ENCODE results near the gene SOCS7. TPM values are rescaled to one million over a fixed set of nuclear protein-coding genes. Genes with fewer than 3 reads are reported as not detected.

SOCS7 gene
- total RNA-seq, 1 experiment from 2014 or later: 83.6 TPM

DNA sequence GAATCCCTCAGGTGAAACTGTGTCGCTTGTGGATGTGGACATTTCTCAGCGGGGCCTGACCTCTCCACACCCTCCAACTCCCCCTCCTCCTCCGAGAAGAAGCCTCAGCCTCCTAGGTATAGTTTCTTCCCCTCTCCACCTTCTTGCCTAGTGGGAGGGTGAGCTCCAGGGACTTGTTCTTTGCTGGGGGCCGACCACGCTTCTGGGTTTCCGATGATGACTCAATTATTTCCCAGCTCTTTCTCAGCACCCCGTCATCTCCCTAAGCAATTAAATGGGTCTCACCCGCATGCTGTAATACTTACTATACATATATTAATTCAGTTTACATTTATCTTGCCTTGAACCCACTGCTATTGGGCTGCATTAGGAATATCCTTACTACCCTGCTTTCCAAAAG, 13.1 kb downstream of the SOCS7 start:
- Mint-ChIP-seq H3K27ac (ENCODE audit: unreplicated experiment) (no peak overlapping the region), H3K9me3 (ENCODE audit: low read depth, unreplicated experiment) (no peaks in the 10 kb centered on the region), H3K4me3 (ENCODE audit: low read depth, unreplicated experiment) (no peak overlapping the region), H3K36me3 (ENCODE audit: insufficient read depth, unreplicated experiment) (peaks cover 31% of the 10 kb centered on the region), H3K4me1 (ENCODE audit: low read depth, unreplicated experiment) (peaks cover 15% of the 10 kb centered on the region), H3K27me3 (ENCODE audit: unreplicated experiment) (no peaks in the 10 kb centered on the region)
- intact Hi-C loops (cut with micrococcal nuclease; ENCODE audit: unreplicated experiment): no loop called here
- CTCF ChIA-PET: interaction anchor here (0.5 to 2.2 kb wide), 4 partner anchors 15 to 1598 kb away, joined by 3 to 9 read pairs (median 4); no protein-coding TSS in a partner anchor
- no peak for TF ChIP-seq CTCF (IDR thresholded peaks at IDR 0.05; ENCODE audit: unreplicated experiment)
- no peak for DNase-seq
- BruUV-seq (replicated peaks): no TSS peak

- no TSS peak for BruUV-seq (replicated peaks)
- no peak for TF ChIP-seq CTCF (IDR thresholded peaks at IDR 0.05; ENCODE audit: unreplicated experiment)
- no peaks in the 10 kb centered on the region for H3K9me3 Mint-ChIP-seq (ENCODE audit: low read depth, unreplicated experiment)
- no peak overlapping the region for H3K4me3 Mint-ChIP-seq (ENCODE audit: low read depth, unreplicated experiment)
- CTCF ChIA-PET: interaction anchor here (0.6 to 2.4 kb wide), 3 partner anchors 9 to 14 kb away, joined by 3 to 7 read pairs (median 3); no protein-coding TSS in a partner anchor
- DNase-seq: no peak
- H3K36me3 Mint-ChIP-seq (ENCODE audit: insufficient read depth, unreplicated experiment): peaks cover 51% of the 10 kb centered on the region
- H3K4me1 Mint-ChIP-seq (ENCODE audit: low read depth, unreplicated experiment): no peaks in the 10 kb centered on the region
- H3K27me3 Mint-ChIP-seq (ENCODE audit: unreplicated experiment): no peaks in the 10 kb centered on the region
- intact Hi-C loops (cut with micrococcal nuclease; ENCODE audit: unreplicated experiment): no loop called here
- no peak overlapping the region for H3K27ac Mint-ChIP-seq (ENCODE audit: unreplicated experiment)
These were observed 17.7 kb downstream of the SOCS7 start for GRCh38 chr17:38369124-38369886.

- DNase-seq: no peak
- no peak overlapping the region for H3K27ac Mint-ChIP-seq (ENCODE audit: unreplicated experiment)
These were observed 27.8 kb downstream of the SOCS7 start for GRCh38 chr17:38379448-38379847.

DNA sequence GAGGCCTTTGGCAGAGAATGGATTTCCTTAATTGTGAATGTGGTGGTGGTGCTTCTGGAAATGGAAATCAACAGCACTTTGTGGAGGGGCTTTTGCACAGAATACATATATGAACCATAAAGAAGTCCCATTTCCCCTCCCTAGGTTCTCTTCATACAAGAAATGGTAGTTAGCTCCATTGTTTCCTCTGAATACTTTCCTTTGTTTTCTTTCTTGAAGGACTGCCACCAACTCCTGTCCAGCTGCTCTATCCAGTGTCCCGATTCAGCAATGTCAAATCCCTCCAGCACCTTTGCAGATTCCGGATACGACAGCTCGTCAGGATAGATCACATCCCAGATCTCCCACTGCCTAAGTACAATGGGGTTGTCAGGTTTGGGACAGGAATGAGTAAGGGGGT, 43.4 kb downstream of the SOCS7 start:
- Mint-ChIP-seq H3K27me3 (ENCODE audit: unreplicated experiment) (no peaks in the 10 kb centered on the region), H3K9me3 (ENCODE audit: low read depth, unreplicated experiment) (no peaks in the 10 kb centered on the region), H3K36me3 (ENCODE audit: insufficient read depth, unreplicated experiment) (peaks cover 18% of the 10 kb centered on the region), H3K4me1 (ENCODE audit: low read depth, unreplicated experiment) (no peaks in the 10 kb centered on the region), H3K27ac (ENCODE audit: unreplicated experiment) (no peak overlapping the region), H3K4me3 (ENCODE audit: low read depth, unreplicated experiment) (no peak overlapping the region)
- CTCF ChIA-PET: interaction anchor here (0.7 to 1.2 kb wide), 4 partner anchors 8 to 269 kb away, joined by 3 read pairs; no protein-coding TSS in a partner anchor
- intact Hi-C loops (cut with micrococcal nuclease; ENCODE audit: unreplicated experiment): no loop called here
- no TSS peak for BruUV-seq (replicated peaks)
- TF ChIP-seq CTCF (IDR thresholded peaks at IDR 0.05; ENCODE audit: unreplicated experiment): no peak
- DNase-seq: no peak

More at GRCh38 chr17:38379448-38379847, 27.8 kb downstream of the SOCS7 start:
- H3K36me3 Mint-ChIP-seq (ENCODE audit: insufficient read depth, unreplicated experiment): peaks cover 14% of the 10 kb centered on the region
- no TSS peak for BruUV-seq (replicated peaks)
- intact Hi-C loops (cut with micrococcal nuclease; ENCODE audit: unreplicated experiment): no loop called here
- TF ChIP-seq CTCF (IDR thresholded peaks at IDR 0.05; ENCODE audit: unreplicated experiment): no peak
- H3K27me3 Mint-ChIP-seq (ENCODE audit: unreplicated experiment): no peaks in the 10 kb centered on the region
- CTCF ChIA-PET: interaction anchor here (0.8 to 1.3 kb wide), 3 partner anchors 14 to 30 kb away, joined by 3 to 6 read pairs (median 3); no protein-coding TSS in a partner anchor
- H3K4me1 Mint-ChIP-seq (ENCODE audit: low read depth, unreplicated experiment): no peaks in the 10 kb centered on the region
- H3K4me3 Mint-ChIP-seq (ENCODE audit: low read depth, unreplicated experiment): no peak overlapping the region
- no peaks in the 10 kb centered on the region for H3K9me3 Mint-ChIP-seq (ENCODE audit: low read depth, unreplicated experiment)

Measured in Calu3 (cell line).